HG02870 (cell line): Measurements from ENCODE around the gene EMP1.
A peak's percentile ranks its signal among the peaks of the same experiment; 100 is the strongest.
"Not testable (repeated sequence)": the region's sequence is repeated elsewhere in the genome, so short reads cannot be mapped to it uniquely, and the experiment has no call there.

Experiments
- ATAC-seq: cut with Tn5 transposase; IDR thresholded peaks from one replicate; pipeline ENCODE4 v1.9.1; 2021; ENCODE audit warnings: mild to moderate bottlenecking, moderate library complexity; ENCODE audit not compliant: unreplicated experiment

Gene EMP1

GRCh38 chr12:13253966-13254760 lies 57.6 kb downstream of the EMP1 start:
- ATAC-seq = no peak

DNA sequence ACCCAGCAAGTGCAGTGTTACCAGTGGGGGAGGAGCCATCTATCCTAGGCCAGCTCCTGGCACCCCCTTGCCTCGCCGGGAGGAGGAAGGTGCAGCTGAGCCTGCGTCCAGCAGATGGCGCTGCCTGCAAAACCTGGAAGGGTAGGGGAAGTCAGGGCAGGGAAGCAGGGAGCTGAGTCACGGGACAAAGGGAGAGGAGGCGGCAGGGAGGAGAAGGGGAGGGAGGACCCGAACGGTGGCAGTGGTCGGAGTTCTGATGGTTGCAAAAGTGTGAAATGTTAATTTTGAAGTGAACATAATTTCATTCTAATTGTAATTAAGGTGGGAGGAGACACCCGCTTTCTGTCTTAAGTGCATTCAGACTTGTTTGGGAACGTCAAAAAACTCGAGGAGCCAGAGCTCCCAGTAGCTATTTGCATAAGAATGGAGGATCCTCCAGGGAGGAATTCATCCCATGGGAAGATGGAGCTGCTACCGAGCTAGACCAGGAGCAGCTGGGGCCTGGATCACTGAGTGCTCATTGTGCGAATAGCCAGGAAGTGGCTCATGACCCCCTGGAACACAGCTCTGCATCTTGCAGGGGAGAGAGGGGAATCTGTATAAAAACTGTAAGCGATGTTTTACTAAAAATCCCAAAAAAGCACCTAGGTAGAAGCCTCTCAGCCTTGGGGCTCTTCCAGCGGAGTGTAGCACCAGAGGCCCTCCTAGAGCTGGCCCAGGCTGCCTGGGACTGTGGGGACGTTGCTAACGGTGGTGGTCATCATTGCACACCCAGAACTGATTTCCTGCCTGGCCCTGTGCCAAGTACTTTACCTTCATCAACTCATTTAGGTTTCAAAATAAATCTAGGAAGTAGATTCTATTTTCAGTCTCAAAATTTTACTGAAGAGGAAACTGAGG lies 59.5 kb downstream of the EMP1 start:
- peak; percentile 96 for ATAC-seq

GRCh38 chr12:13256692-13257045 lies 60.1 kb downstream of the EMP1 start:
- no peak for ATAC-seq

GRCh38 chr12:13257356-13257875 lies 60.9 kb downstream of the EMP1 start:
- ATAC-seq = no peak

DNA sequence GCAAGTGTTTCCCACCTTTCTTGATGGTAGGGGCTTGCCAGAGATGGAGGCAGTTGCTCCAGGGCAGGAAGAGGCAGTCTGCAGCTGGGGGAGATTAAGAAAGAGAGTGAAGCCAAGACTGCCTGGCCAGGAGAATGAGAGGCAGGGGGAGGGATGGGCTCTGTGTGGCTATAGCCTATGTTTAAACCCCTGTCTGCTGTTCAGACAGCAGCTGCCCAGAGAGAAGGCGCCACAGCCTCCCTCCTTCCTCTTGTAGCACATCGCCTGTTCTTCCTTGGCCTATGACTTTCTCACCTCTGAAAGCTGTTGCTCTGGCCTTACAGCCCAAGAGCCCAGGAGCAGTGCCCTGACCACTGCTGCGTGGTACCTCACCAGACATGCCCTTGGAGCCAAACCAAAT lies 61.7 kb downstream of the EMP1 start:
- no peak for ATAC-seq

- no peak for ATAC-seq
Observed at GRCh38 chr12:13258717-13259119, 62.2 kb downstream of the EMP1 start.

DNA sequence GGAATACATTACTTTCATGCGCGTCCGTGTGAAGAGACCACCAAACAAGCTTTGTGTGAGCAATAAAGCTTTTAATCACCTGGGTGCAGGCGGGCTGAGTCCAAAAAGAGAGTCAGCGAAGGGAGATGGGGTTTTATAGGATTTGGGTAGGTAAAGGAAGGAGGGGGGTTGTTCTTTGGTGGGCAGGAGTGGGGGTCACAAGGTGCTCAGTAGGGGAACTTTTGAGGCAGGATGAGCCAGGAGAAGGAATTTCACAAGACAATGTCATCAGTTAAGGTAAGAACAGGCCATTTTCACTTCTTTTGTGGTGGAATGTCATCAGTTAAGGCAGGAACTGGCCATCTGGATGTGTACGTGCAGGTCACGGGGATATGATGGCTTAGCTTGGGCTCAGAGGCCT lies 63.1 kb downstream of the EMP1 start:
- not testable (repeated sequence) for ATAC-seq

DNA sequence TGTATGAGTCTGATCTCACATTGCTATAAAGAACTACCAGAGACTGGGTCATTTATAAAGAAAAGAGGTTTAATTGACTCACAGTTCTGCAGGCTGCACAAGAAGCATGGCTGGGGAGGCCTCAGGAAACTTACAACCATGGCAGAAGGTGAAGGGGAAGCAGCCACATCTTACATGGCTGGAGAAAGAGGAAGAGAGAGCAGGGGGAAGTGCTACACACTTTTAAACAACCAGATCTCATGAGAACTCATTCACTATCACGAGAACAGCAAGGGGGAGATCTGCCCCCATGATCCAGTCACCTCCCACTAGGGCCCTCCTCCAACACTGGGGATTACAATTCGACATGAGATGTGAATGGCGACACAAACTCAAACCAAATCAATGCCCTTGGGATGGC lies 71.3 kb downstream of the EMP1 start:
- ATAC-seq = not testable (repeated sequence)

GRCh38 chr12:13268581-13268980 lies 72.1 kb downstream of the EMP1 start:
- no peak for ATAC-seq
